K562 (cell line): ENCODE measurements around the gene CLCA1. TPM values are rescaled to one million over a fixed set of nuclear protein-coding genes. Genes with fewer than 3 reads are reported as not detected.

ENCODE experiments used
- ARID2 ChIP-seq: fragments of 450-650 bp; IDR thresholded peaks from 2 replicates; pipeline ENCODE4 v1.6.1; 2017; ENCODE audit warnings: antibody characterized with exemption, mild to moderate bottlenecking
- BACH1 ChIP-seq: fragments of 200-800 bp; sonication (Bioruptor generic); IDR thresholded peaks from 2 replicates; pipeline ENCODE4 v1.6.1; 2016; ENCODE audit warnings: missing genetic modification characterization, missing compliant biosample characterization
- CEBPB ChIP-seq: fragments of 450-650 bp; IDR thresholded peaks from 2 replicates; pipeline ENCODE4 v1.6.1; 2016; ENCODE audit warnings: missing genetic modification characterization, missing compliant biosample characterization
- DPF2 ChIP-seq: fragments of 450-650 bp; IDR thresholded peaks from 2 replicates; pipeline ENCODE4 v1.6.1; 2016
- EGR1 ChIP-seq: fragments of 450-650 bp; conservative IDR thresholded peaks from 2 replicates; pipeline ENCODE4 v1.6.1; 2017; ENCODE audit warnings: mild to moderate bottlenecking
- ETV1 ChIP-seq: fragments of 450-650 bp; conservative IDR thresholded peaks from 2 replicates; pipeline ENCODE4 v1.6.1; 2016; ENCODE audit warnings: missing genetic modification characterization, control low read depth, low read depth, missing compliant biosample characterization
- ETV6 ChIP-seq, 3 experiments: fragments of 150-350 bp in 1 of 3; sonication (generic) in 1 of 3; formaldehyde crosslinking in 1 of 3; IDR thresholded peaks; 2 replicates each; pipeline versions ENCODE4 v1.6.1 to v1.8.0; 2014 to 2022; ENCODE audit warnings: borderline replicate concordance in 2 of 3, low read depth in 2 of 3, antibody characterized with exemption in 1 of 3, low read length in 1 of 3, mild to moderate bottlenecking in 1 of 3, missing genetic modification reagents in 1 of 3
- IFI16 ChIP-seq: fragments of 250-450 bp; sonication (Bioruptor Pico); IDR thresholded peaks from 2 replicates; pipeline ENCODE4 v2.1.2; 2022; ENCODE audit warnings: mild to moderate bottlenecking, inconsistent platforms
- JUND ChIP-seq, 2 experiments: IDR thresholded peaks; 2 replicates in 1 of 2; 3 replicates in 1 of 2; pipeline ENCODE4 v1.6.1; 2011; ENCODE audit warnings: borderline replicate concordance in 2 of 2, low read depth in 2 of 2, low read length in 2 of 2, improper control_type of control experiment in 1 of 2, missing biosample characterization in 1 of 2, missing genetic modification characterization in 1 of 2, missing genetic modification reagents in 1 of 2
- KAT7 ChIP-seq: sonication (generic); formaldehyde crosslinking; IDR thresholded peaks from 2 replicates; pipeline ENCODE4 v1.8.0; 2022; ENCODE audit warnings: missing genetic modification reagents, mild to moderate bottlenecking, borderline replicate concordance
- MAFF ChIP-seq: IDR thresholded peaks from 2 replicates; pipeline ENCODE4 v1.6.1; 2012; ENCODE audit warnings: low read length, improper control_type of control experiment
- MAFG ChIP-seq: fragments of 450-650 bp; conservative IDR thresholded peaks from 2 replicates; pipeline ENCODE4 v1.6.1; 2016; ENCODE audit warnings: missing genetic modification characterization, missing compliant biosample characterization
- POLR2B ChIP-seq: fragments of 450-650 bp; IDR thresholded peaks from 2 replicates; pipeline ENCODE4 v1.6.1; 2018; ENCODE audit warnings: low read depth; ENCODE audit not compliant: partially characterized antibody
- SMARCE1 ChIP-seq: fragments of 450-650 bp; IDR thresholded peaks from 2 replicates; pipeline ENCODE4 v1.7.1; 2016; ENCODE audit warnings: mild to moderate bottlenecking
- TCF7L2 ChIP-seq: fragments of 150-350 bp; IDR thresholded peaks from 2 replicates; pipeline ENCODE4 v1.6.1; 2016; ENCODE audit warnings: low read depth, mild to moderate bottlenecking, low read length, moderate library complexity
- ZNF764 ChIP-seq: fragments of 250-450 bp; sonication (Bioruptor Pico); IDR thresholded peaks from 2 replicates; pipeline ENCODE4 v1.4.0; 2020; ENCODE audit warnings: low read depth, mild to moderate bottlenecking, moderate library complexity
- polyA plus RNA-seq, 8 experiments: library from polyadenylated mRNA; depleted of rRNA in 4 of 8; stranded (reverse) in 5 of 8; unstranded in 3 of 8; fragments of >200 nt; fragmentation: Nextera tagmentation in 2 of 8; fragmentation: Illumina TruSeq in 1 of 8; extraction: Ambion mirVana in 2 of 8; extraction: Trizol in 1 of 8; gene quantifications; 2 replicates each; pipeline versions ENCODE4 v1.2.1 to v1.2.3, GENCODE V29; 2011 to 2014; ENCODE audit warnings: inconsistent platforms in 1 of 8, missing spikeins in 1 of 8
- total RNA-seq, 7 experiments: library from RNA; depleted of rRNA in 6 of 7; stranded (reverse); fragments of >200 nt in 6 of 7; fragmentation: Illumina TruSeq in 2 of 7; extraction: Trizol in 2 of 7; gene quantifications; 2 replicates each; pipeline versions ENCODE4 v1.2.1 to v1.2.3, GENCODE V29; 2011 to 2021; ENCODE audit warnings: low replicate concordance in 1 of 7
- TF ChIP-seq, protein P1 (sequence below): IDR thresholded peaks from 3 replicates; pipeline ENCODE4 v1.6.1; 2011; ENCODE audit warnings: borderline replicate concordance, mild to moderate bottlenecking, moderate library complexity; ENCODE audit not compliant: insufficient read length; ENCODE audit errors: extremely low read depth
- TF ChIP-seq, protein P2 (sequence below): sonication (generic); formaldehyde crosslinking; IDR thresholded peaks from 2 replicates; pipeline ENCODE4 v1.8.1; 2022; ENCODE audit warnings: missing genetic modification reagents
- TF ChIP-seq, protein P3 (sequence below): fragments of 250-450 bp; sonication (Bioruptor Pico); IDR thresholded peaks from 2 replicates; pipeline ENCODE4 v1.4.0; 2020; ENCODE audit warnings: mild to moderate bottlenecking, moderate library complexity, borderline replicate concordance
- TF ChIP-seq, protein P4 (sequence below): fragments of 450-650 bp; formaldehyde crosslinking; conservative IDR thresholded peaks from 2 replicates; pipeline ENCODE4 v1.4.0; 2022; ENCODE audit warnings: mild to moderate bottlenecking, missing genetic modification characterization

Gene CLCA1
- total and polyA plus RNA-seq, 9 of the 15 experiments (the other 6 are each of a cell fraction or from before 2014, with no cell fraction given), result 0.03 to 0.08 (median 0.04) TPM; not detected in 6

DNA sequence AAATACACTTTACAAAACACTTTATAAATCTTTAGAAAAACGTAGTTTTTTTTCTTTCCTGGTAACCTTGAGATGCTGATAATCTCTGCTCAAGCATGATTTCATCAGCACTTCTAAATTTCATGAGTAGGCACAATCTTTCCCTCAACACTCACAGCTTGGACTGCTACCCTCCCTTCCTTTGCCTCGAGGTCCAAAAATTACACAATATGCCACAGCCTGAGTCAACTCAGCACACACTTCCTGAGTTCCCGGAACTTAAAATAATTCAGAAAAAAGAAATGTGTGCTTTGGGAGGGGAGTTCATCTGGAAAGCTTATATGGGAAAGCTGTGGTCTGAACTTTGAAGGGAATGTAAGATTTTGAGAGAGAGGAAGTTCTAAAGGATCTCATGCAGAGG, 38.9 kb upstream of the CLCA1 start (continued):
- TF ChIP-seq CEBPB (tag), result peak; percentile 93
- TF ChIP-seq POLR2B, result no peak
- peak in 1 of 2 experiments; percentile 40; a peak in 1 of 4 replicates for TF ChIP-seq ETV6 (IDR thresholded peaks at IDR 0.05; ENCODE audit: borderline replicate concordance in 1 of 2, low read depth in 2 of 2, low read length in 1 of 2)
- no peak for TF ChIP-seq ETV6 (CRISPR knock-in tag; IDR thresholded peaks at IDR 0.05; ENCODE audit: borderline replicate concordance)
- TF ChIP-seq KAT7 (CRISPR knock-in tag), result no peak
- TF ChIP-seq, protein P1, sequence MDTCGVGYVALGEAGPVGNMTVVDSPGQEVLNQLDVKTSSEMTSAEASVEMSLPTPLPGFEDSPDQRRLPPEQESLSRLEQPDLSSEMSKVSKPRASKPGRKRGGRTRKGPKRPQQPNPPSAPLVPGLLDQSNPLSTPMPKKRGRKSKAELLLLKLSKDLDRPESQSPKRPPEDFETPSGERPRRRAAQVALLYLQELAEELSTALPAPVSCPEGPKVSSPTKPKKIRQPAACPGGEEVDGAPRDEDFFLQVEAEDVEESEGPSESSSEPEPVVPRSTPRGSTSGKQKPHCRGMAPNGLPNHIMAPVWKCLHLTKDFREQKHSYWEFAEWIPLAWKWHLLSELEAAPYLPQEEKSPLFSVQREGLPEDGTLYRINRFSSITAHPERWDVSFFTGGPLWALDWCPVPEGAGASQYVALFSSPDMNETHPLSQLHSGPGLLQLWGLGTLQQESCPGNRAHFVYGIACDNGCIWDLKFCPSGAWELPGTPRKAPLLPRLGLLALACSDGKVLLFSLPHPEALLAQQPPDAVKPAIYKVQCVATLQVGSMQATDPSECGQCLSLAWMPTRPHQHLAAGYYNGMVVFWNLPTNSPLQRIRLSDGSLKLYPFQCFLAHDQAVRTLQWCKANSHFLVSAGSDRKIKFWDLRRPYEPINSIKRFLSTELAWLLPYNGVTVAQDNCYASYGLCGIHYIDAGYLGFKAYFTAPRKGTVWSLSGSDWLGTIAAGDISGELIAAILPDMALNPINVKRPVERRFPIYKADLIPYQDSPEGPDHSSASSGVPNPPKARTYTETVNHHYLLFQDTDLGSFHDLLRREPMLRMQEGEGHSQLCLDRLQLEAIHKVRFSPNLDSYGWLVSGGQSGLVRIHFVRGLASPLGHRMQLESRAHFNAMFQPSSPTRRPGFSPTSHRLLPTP, result no peak
- no peak for TF ChIP-seq EGR1
- peak; percentile 44; the same call in 1 of the 2 replicates for TF ChIP-seq SMARCE1
- peak; percentile 31; the same call in 1 of the 2 replicates for TF ChIP-seq MAFF
- TF ChIP-seq, protein P2, sequence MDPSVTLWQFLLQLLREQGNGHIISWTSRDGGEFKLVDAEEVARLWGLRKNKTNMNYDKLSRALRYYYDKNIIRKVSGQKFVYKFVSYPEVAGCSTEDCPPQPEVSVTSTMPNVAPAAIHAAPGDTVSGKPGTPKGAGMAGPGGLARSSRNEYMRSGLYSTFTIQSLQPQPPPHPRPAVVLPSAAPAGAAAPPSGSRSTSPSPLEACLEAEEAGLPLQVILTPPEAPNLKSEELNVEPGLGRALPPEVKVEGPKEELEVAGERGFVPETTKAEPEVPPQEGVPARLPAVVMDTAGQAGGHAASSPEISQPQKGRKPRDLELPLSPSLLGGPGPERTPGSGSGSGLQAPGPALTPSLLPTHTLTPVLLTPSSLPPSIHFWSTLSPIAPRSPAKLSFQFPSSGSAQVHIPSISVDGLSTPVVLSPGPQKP (CRISPR knock-in tag), result no peak
- no peak for TF ChIP-seq ARID2
- TF ChIP-seq IFI16 (CRISPR knock-in tag), result no peak
- TF ChIP-seq BACH1 (tag), result peak; percentile 48; the same call in 1 of the 2 replicates
- TF ChIP-seq DPF2, result peak; percentile 59; the same call in 1 of the 2 replicates
- TF ChIP-seq MAFG (tag), result peak; percentile 74
- TF ChIP-seq, protein P3, sequence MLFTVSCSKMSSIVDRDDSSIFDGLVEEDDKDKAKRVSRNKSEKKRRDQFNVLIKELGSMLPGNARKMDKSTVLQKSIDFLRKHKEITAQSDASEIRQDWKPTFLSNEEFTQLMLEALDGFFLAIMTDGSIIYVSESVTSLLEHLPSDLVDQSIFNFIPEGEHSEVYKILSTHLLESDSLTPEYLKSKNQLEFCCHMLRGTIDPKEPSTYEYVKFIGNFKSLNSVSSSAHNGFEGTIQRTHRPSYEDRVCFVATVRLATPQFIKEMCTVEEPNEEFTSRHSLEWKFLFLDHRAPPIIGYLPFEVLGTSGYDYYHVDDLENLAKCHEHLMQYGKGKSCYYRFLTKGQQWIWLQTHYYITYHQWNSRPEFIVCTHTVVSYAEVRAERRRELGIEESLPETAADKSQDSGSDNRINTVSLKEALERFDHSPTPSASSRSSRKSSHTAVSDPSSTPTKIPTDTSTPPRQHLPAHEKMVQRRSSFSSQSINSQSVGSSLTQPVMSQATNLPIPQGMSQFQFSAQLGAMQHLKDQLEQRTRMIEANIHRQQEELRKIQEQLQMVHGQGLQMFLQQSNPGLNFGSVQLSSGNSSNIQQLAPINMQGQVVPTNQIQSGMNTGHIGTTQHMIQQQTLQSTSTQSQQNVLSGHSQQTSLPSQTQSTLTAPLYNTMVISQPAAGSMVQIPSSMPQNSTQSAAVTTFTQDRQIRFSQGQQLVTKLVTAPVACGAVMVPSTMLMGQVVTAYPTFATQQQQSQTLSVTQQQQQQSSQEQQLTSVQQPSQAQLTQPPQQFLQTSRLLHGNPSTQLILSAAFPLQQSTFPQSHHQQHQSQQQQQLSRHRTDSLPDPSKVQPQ (CRISPR knock-in tag), result no peak
- TF ChIP-seq, protein P4, sequence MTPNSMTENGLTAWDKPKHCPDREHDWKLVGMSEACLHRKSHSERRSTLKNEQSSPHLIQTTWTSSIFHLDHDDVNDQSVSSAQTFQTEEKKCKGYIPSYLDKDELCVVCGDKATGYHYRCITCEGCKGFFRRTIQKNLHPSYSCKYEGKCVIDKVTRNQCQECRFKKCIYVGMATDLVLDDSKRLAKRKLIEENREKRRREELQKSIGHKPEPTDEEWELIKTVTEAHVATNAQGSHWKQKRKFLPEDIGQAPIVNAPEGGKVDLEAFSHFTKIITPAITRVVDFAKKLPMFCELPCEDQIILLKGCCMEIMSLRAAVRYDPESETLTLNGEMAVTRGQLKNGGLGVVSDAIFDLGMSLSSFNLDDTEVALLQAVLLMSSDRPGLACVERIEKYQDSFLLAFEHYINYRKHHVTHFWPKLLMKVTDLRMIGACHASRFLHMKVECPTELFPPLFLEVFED, result no peak
- TF ChIP-seq ETV1, result peak; percentile 71
- TF ChIP-seq TCF7L2, result no peak
- TF ChIP-seq ZNF764 (CRISPR knock-in tag), result no peak
- TF ChIP-seq JUND (IDR thresholded peaks at IDR 0.05; ENCODE audit: borderline replicate concordance, low read depth, low read length), result peak; percentile 60; the same call in 1 of the 2 replicates
- no peak; the same call in 2 of the 3 replicates for TF ChIP-seq JUND (tag; IDR thresholded peaks at IDR 0.05; ENCODE audit: borderline replicate concordance, low read depth, low read length)
